HepG2 (cell line): Measurements from ENCODE around the gene PLAGL2. TPM values are rescaled to one million over a fixed set of nuclear protein-coding genes. Genes with fewer than 3 reads are reported as not detected.
A peak's percentile ranks its signal among the peaks of the same experiment; 100 is the strongest.
"Not testable (repeated sequence)": the region's sequence is repeated elsewhere in the genome, so short reads cannot be mapped to it uniquely, and the experiment has no call there.

Source experiments
- ATAC-seq: fragments of 200-7000 bp; cut with Tn5 transposase; 3 replicates; pipeline ENCODE4 v1.9.1; 2020; ENCODE audit warnings: mild to moderate bottlenecking, moderate library complexity
- BruUV-seq: library from RNA; stranded (reverse); fragments of 400-500 nt; replicated peaks from 2 replicates; lab custom pipeline; 2021; lab: Mats Ljungman, UMichigan
- CTCF ChIA-PET: fragments of 300-600 bp; formaldehyde crosslinking; extraction: SDS; loops from one replicate; lab custom pipeline; 2021; ENCODE audit warnings: low total read pairs, inconsistent platforms, low intra/inter-chr PET ratio; lab: Yijun Ruan, JAX
- POLR2A ChIA-PET: fragments of 350-600 bp; sonication (Branson Sonifier 250); formaldehyde crosslinking; loops from one replicate; lab custom pipeline; 2020; ENCODE audit warnings: antibody characterized with exemption, inconsistent platforms; lab: Yijun Ruan, JAX
- DNase-seq: peaks from one replicate; pipeline ENCODE4 v3.0.0-alpha.2; 2015; ENCODE audit warnings: low spot score
- FAIRE-seq: peaks from 3 replicates; lab custom pipeline; 2011; peaks lifted over from hg19 to GRCh38; lab: Jason Lieb, UNC
- H2AFZ ChIP-seq: one replicate; pipeline ENCODE4 v1.6.1; 2011; ENCODE audit warnings: low read length, inconsistent platforms
- H3K27ac ChIP-seq: fragments of 300-600 bp; 3 replicates; pipeline ENCODE4 v1.8.0; 2011; ENCODE audit warnings: mixed run types, mild to moderate bottlenecking, mixed read lengths, low read length, inconsistent platforms; ENCODE audit not compliant: insufficient read depth; ENCODE audit errors: extremely low read length
- H3K27me3 ChIP-seq, 2 experiments: fragments of 200-600 bp in 1 of 2; 2 replicates in 1 of 2; 3 replicates in 1 of 2; pipeline versions ENCODE4 v1.6.0 to v1.8.0; 2011; ENCODE audit warnings: low read length in 2 of 2, mild to moderate bottlenecking in 2 of 2, moderate library complexity in 2 of 2, inconsistent platforms in 1 of 2; ENCODE audit not compliant: insufficient read depth in 2 of 2, control insufficient read depth in 1 of 2
- H3K36me3 ChIP-seq, 2 experiments: fragments of 200-600 bp in 1 of 2; replicated peaks in 1 of 2; 2 replicates in 1 of 2; 3 replicates in 1 of 2; pipeline versions ENCODE4 v1.5.1 to v1.8.0; 2011; ENCODE audit warnings: low read length in 2 of 2, inconsistent platforms in 1 of 2; ENCODE audit not compliant: insufficient read depth in 2 of 2, control insufficient read depth in 1 of 2
- H3K4me1 ChIP-seq: 2 replicates; pipeline ENCODE4 v1.5.1; 2012; ENCODE audit warnings: low read length, inconsistent platforms; ENCODE audit not compliant: insufficient read depth
- H3K4me2 ChIP-seq: 2 replicates; pipeline ENCODE4 v1.6.0; 2011; ENCODE audit warnings: low read depth, low read length, inconsistent platforms
- H3K4me3 ChIP-seq, 3 experiments: fragments of 200-600 bp in 1 of 3; sonication (generic), shearing (Covaris generic) in 1 of 3; replicated peaks in 1 of 3; 2 replicates each; pipeline ENCODE4 v1.5.1; 2011 to 2016; ENCODE audit warnings: low read length in 3 of 3, inconsistent platforms in 2 of 3, low read depth in 2 of 3, mild to moderate bottlenecking in 2 of 3, control low read depth in 1 of 3, mixed read lengths in 1 of 3; ENCODE audit not compliant: insufficient read depth in 1 of 3
- H3K79me2 ChIP-seq: one replicate; pipeline ENCODE4 v1.6.1; 2011; ENCODE audit warnings: low read length, inconsistent platforms; ENCODE audit not compliant: insufficient read depth
- H3K9ac ChIP-seq: 2 replicates; pipeline ENCODE4 v1.6.0; 2011; ENCODE audit warnings: mild to moderate bottlenecking, low read depth, low read length, inconsistent platforms; ENCODE audit not compliant: insufficient read depth
- H3K9me3 ChIP-seq: 2 replicates; pipeline ENCODE4 v1.5.1; 2012; ENCODE audit warnings: mild to moderate bottlenecking, low read length
- H4K20me1 ChIP-seq: 2 replicates; pipeline ENCODE4 v1.6.0; 2011; ENCODE audit warnings: inconsistent platforms, mild to moderate bottlenecking, low read length, moderate library complexity; ENCODE audit not compliant: insufficient read depth
- CBX2 ChIP-seq, 2 experiments: fragments of 200-600 bp in 1 of 2; sonication (generic); formaldehyde crosslinking in 1 of 2; IDR thresholded peaks; 2 replicates each; pipeline versions ENCODE4 v1.7.0 to v1.8.1; 2018 to 2022; ENCODE audit warnings: low read depth in 2 of 2, low read length in 1 of 2, mild to moderate bottlenecking in 1 of 2, missing genetic modification reagents in 1 of 2
- CREB1 ChIP-seq, 2 experiments: fragments of 450-650 bp in 1 of 2; IDR thresholded peaks; 2 replicates each; pipeline ENCODE4 v1.6.1; 2016 to 2017; ENCODE audit warnings: control low read depth in 1 of 2, mild to moderate bottlenecking in 1 of 2, missing compliant biosample characterization in 1 of 2, missing genetic modification characterization in 1 of 2
- POLR2A ChIP-seq, 2 experiments: IDR thresholded peaks; 2 replicates each; pipeline ENCODE4 v1.6.1; 2011; ENCODE audit warnings: low read depth in 2 of 2, low read length in 2 of 2, mild to moderate bottlenecking in 1 of 2, moderate library complexity in 1 of 2; ENCODE audit not compliant: insufficient read depth in 1 of 2
- REXO4 ChIP-seq: sonication (generic); formaldehyde crosslinking; IDR thresholded peaks from 2 replicates; pipeline ENCODE4 v1.8.0; 2022; ENCODE audit warnings: missing genetic modification reagents, mild to moderate bottlenecking, borderline replicate concordance
- THAP7 ChIP-seq: sonication (generic); formaldehyde crosslinking; IDR thresholded peaks from 2 replicates; pipeline ENCODE4 v1.8.1; 2023; ENCODE audit warnings: mild to moderate bottlenecking, missing genetic modification reagents
- ZBTB40 ChIP-seq, 2 experiments: fragments of 450-650 bp in 1 of 2; sonication (generic) in 1 of 2; formaldehyde crosslinking in 1 of 2; IDR thresholded peaks; 2 replicates each; pipeline versions ENCODE4 v1.6.1 to v1.8.0; 2016 to 2022; ENCODE audit warnings: antibody characterized with exemption in 1 of 2, mild to moderate bottlenecking in 1 of 2, missing genetic modification reagents in 1 of 2
- ZNF121 ChIP-seq: sonication (generic); formaldehyde crosslinking; IDR thresholded peaks from 2 replicates; pipeline ENCODE4 v1.5.0; 2020; ENCODE audit warnings: mild to moderate bottlenecking, missing genetic modification reagents
- ZNF354B ChIP-seq: sonication (generic); formaldehyde crosslinking; IDR thresholded peaks from 2 replicates; pipeline ENCODE4 v1.8.0; 2022; ENCODE audit warnings: mild to moderate bottlenecking, missing genetic modification reagents
- ZNF790 ChIP-seq: sonication (generic); formaldehyde crosslinking; IDR thresholded peaks from 2 replicates; pipeline ENCODE4 v1.8.0; 2022; ENCODE audit warnings: missing genetic modification reagents, mild to moderate bottlenecking, borderline replicate concordance
- ZNF878 ChIP-seq: sonication (generic); formaldehyde crosslinking; IDR thresholded peaks from 2 replicates; pipeline ENCODE4 v1.8.1; 2023; ENCODE audit warnings: mild to moderate bottlenecking, missing genetic modification reagents, moderate library complexity
- WGBS: methylation state at CpG from one replicate; pipeline ENCODE4 v1.1.6; 2017; ENCODE audit warnings: low lambda C conversion rate; 5-methylcytosine and 5-hydroxymethylcytosine counted together
- in situ Hi-C: cut with HindIII; loops from 2 replicates; pipeline ENCODE4 v1.10.0; 2017; ENCODE audit warnings: low pct_unique_long_range_greater_than_20kb; ENCODE audit not compliant: extremely low pct_ligation_motif_present
- intact Hi-C: fragments of 100-400 bp; cut with micrococcal nuclease; formaldehyde crosslinking; loops from one replicate; pipeline ENCODE4 v1.10.0; 2022; ENCODE audit not compliant: unreplicated experiment
- polyA plus RNA-seq, 8 experiments: library from polyadenylated mRNA; depleted of rRNA in 3 of 8; stranded (reverse) in 7 of 8; unstranded in 1 of 8; fragments of >200 nt; fragmentation: Illumina TruSeq in 4 of 8; extraction: Trizol in 4 of 8; gene quantifications; 2 replicates each; pipeline versions ENCODE4 v1.2.1 to v1.2.3, GENCODE V29; 2011 to 2016; ENCODE audit warnings: low read depth in 4 of 8, missing spikeins in 1 of 8, mixed read lengths in 1 of 8; ENCODE audit not compliant: insufficient read depth in 1 of 8
- total RNA-seq, 5 experiments: library from RNA; depleted of rRNA; stranded (reverse); fragments of >200 nt; fragmentation: Illumina TruSeq; extraction: Trizol; gene quantifications; 2 replicates each; pipeline ENCODE4 v1.2.3, GENCODE V29; 2016; ENCODE audit warnings: low read depth in 1 of 5
- TF ChIP-seq, protein P1 (sequence below): sonication (generic); formaldehyde crosslinking; IDR thresholded peaks from 2 replicates; pipeline ENCODE4 v1.5.0; 2020; ENCODE audit warnings: missing genetic modification reagents

Gene PLAGL2
- total and polyA plus RNA-seq, 2 of the 13 experiments (the other 11 are each of a cell fraction or from before 2014, with no cell fraction given): 15.2 to 15.3 TPM

- not testable (repeated sequence) for TF ChIP-seq ZBTB40 (IDR thresholded peaks at IDR 0.05)
- 0 out of 2 replicates have a peak, but pooled peaks have one; percentile 23 for TF ChIP-seq ZBTB40 (CRISPR knock-in tag; IDR thresholded peaks at IDR 0.05)
Observed at GRCh38 chr20:32246208-32246607, 38.7 kb upstream of the PLAGL2 start (continued).

- no peak overlapping the region for H2AFZ ChIP-seq
- H3K4me3 ChIP-seq: no peak overlapping the region; a peak in 1 of 6 replicates
- H3K4me2 ChIP-seq: peak overlapping the region; percentile 84
- no peaks in the 10 kb centered on the region for H3K27me3 ChIP-seq
- peaks cover 54% of the 10 kb centered on the region for H3K4me1 ChIP-seq
- no peaks in the 10 kb centered on the region for H4K20me1 ChIP-seq
- no peaks in the 10 kb centered on the region for H3K9me3 ChIP-seq
- no peak for ATAC-seq
- no peak for FAIRE-seq
- ChIA-PET POLR2A (interaction anchor here (1.4 to 1.7 kb wide), 3 partner anchors 9 to 45 kb away, joined by 6 to 10 read pairs (median 8); no protein-coding TSS in a partner anchor), CTCF (no interaction called here)
- intact Hi-C loops (loop anchor here (5.0 kb wide), 1 partner anchor 42 kb away; no protein-coding TSS in a partner anchor), in situ Hi-C loops (no loop called here)
- BruUV-seq: no TSS peak
- DNase-seq: no peak
- no peaks in the 10 kb centered on the region for H3K36me3 ChIP-seq
- peak overlapping the region; percentile 56; the same call in 1 of the 2 replicates for H3K9ac ChIP-seq
- H3K27ac ChIP-seq: no peak overlapping the region
- no peaks in the 10 kb centered on the region for H3K79me2 ChIP-seq
- WGBS: 74% methylated on average over 4 of the region's 4 CpGs
- TF ChIP-seq CREB1 (IDR thresholded peaks at IDR 0.05) (no peak), CREB1 (CRISPR knock-in tag; IDR thresholded peaks at IDR 0.05) (no peak), ZNF354B (CRISPR knock-in tag) (no peak), ZNF878 (CRISPR knock-in tag) (no peak), REXO4 (CRISPR knock-in tag) (no peak), POLR2A (IDR thresholded peaks at IDR 0.05; ENCODE audit: insufficient read depth in 1 of 2, low read depth in 2 of 2, low read length in 2 of 2) (no peak), ZNF121 (CRISPR knock-in tag) (0 out of 2 replicates have a peak, but pooled peaks have one; percentile 24), ZNF790 (CRISPR knock-in tag) (no peak), THAP7 (CRISPR knock-in tag) (no peak), CBX2 (IDR thresholded peaks at IDR 0.05; ENCODE audit: low read depth, low read length) (no peak), CBX2 (CRISPR knock-in tag; IDR thresholded peaks at IDR 0.05; ENCODE audit: low read depth) (no peak)
- TF ChIP-seq, protein P1, sequence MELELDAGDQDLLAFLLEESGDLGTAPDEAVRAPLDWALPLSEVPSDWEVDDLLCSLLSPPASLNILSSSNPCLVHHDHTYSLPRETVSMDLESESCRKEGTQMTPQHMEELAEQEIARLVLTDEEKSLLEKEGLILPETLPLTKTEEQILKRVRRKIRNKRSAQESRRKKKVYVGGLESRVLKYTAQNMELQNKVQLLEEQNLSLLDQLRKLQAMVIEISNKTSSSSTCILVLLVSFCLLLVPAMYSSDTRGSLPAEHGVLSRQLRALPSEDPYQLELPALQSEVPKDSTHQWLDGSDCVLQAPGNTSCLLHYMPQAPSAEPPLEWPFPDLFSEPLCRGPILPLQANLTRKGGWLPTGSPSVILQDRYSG: no peak
Observed at GRCh38 chr20:32244959-32245358, 37.4 kb upstream of the PLAGL2 start.
